SK-N-SH (cell line): ENCODE measurements around the gene PLSCR2.

Source experiments
- IRF3 ChIP-seq: fragments of 150-350 bp; IDR thresholded peaks from 2 replicates; pipeline ENCODE4 v1.6.1; 2016; ENCODE audit warnings: mild to moderate bottlenecking, low read depth, low read length
- POLR2AphosphoS5 ChIP-seq: IDR thresholded peaks from 2 replicates; pipeline ENCODE4 v1.6.1; 2012; ENCODE audit warnings: low read depth, low read length
- REST ChIP-seq: IDR thresholded peaks from 2 replicates; pipeline ENCODE4 v1.6.1; 2012; ENCODE audit warnings: mild to moderate bottlenecking, low read depth, low read length, moderate library complexity
- SMC3 ChIP-seq: IDR thresholded peaks from 2 replicates; pipeline ENCODE4 v1.6.1; 2012; ENCODE audit warnings: low read depth, low read length, improper control_type of control experiment
- YY1 ChIP-seq: IDR thresholded peaks from 2 replicates; pipeline ENCODE4 v1.4.0; 2012; ENCODE audit warnings: low read depth, mild to moderate bottlenecking
- TF ChIP-seq, protein P1 (sequence below): fragments of 200-600 bp; sonication (generic); IDR thresholded peaks from 2 replicates; pipeline ENCODE4 v1.6.1; 2017; ENCODE audit warnings: antibody characterized with exemption, mild to moderate bottlenecking, moderate library complexity

DNA sequence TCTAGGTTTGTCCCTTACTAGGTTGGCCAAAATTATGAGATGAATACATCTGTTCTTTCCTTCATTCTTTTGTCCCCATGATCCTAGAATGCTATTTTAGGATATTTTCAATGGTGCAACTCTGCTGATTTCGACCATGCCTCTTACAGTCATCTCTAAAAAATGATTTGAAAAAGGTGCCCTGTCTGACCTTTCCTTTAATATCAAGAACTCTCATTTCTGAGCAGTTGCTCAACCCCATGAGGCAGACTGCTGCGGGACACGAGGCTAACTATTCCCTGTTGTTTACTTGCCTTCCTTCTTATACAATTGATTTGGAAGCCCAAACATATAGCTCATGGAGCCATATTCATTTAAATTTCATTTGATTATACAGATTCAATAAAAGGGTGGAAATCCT lies 14.6 kb downstream of the PLSCR2 start:
- TF ChIP-seq YY1 (no peak), IRF3 (no peak), POLR2AphosphoS5 (no peak), REST (no peak), SMC3 (no peak)
- TF ChIP-seq, protein P1, sequence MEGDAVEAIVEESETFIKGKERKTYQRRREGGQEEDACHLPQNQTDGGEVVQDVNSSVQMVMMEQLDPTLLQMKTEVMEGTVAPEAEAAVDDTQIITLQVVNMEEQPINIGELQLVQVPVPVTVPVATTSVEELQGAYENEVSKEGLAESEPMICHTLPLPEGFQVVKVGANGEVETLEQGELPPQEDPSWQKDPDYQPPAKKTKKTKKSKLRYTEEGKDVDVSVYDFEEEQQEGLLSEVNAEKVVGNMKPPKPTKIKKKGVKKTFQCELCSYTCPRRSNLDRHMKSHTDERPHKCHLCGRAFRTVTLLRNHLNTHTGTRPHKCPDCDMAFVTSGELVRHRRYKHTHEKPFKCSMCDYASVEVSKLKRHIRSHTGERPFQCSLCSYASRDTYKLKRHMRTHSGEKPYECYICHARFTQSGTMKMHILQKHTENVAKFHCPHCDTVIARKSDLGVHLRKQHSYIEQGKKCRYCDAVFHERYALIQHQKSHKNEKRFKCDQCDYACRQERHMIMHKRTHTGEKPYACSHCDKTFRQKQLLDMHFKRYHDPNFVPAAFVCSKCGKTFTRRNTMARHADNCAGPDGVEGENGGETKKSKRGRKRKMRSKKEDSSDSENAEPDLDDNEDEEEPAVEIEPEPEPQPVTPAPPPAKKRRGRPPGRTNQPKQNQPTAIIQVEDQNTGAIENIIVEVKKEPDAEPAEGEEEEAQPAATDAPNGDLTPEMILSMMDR: no peak
